HG03469 (cell line): ENCODE measurements around the gene YY1.
"Not testable (repeated sequence)": the region's sequence is repeated elsewhere in the genome, so short reads cannot be mapped to it uniquely, and the experiment has no call there.

Experiments used
- ATAC-seq: cut with Tn5 transposase; IDR thresholded peaks from one replicate; pipeline ENCODE4 v1.9.1; 2021; ENCODE audit warnings: mild to moderate bottlenecking, moderate library complexity, moderate number of reproducible peaks; ENCODE audit not compliant: unreplicated experiment

YY1 gene

DNA sequence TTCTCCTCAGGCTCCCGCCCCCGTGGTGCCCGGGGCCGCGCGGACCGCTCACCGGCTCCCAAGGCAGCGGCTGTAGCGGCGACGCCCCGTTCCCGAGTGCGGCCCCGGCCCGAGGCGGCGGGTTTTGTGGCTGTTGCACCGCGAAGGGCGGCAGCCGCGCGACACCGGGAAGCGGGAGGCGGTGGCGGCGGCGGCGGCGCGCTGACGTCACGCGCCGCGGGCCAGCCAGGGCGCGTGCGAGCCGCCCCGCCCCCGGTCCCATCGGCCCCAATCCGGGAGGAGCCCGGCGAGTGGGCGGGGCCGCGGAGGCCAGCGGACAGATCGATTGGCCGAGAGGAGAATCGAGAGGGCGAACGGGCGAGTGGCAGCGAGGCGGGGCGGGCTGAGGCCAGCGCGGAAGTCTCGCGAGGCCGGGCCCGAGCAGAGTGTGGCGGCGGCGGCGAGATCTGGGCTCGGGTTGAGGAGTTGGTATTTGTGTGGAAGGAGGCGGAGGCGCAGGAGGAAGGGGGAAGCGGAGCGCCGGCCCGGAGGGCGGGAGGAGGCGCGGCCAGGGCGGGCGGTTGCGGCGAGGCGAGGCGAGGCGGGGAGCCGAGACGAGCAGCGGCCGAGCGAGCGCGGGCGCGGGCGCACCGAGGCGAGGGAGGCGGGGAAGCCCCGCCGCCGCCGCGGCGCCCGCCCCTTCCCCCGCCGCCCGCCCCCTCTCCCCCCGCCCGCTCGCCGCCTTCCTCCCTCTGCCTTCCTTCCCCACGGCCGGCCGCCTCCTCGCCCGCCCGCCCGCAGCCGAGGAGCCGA lies at the start of gene YY1:
Gene YY1 (plus strand): TSS at position 726 of the 792 bp plus-strand sequence. CDS start 101 bp downstream, outside the sequence.
- peak; percentile 68 for ATAC-seq

DNA sequence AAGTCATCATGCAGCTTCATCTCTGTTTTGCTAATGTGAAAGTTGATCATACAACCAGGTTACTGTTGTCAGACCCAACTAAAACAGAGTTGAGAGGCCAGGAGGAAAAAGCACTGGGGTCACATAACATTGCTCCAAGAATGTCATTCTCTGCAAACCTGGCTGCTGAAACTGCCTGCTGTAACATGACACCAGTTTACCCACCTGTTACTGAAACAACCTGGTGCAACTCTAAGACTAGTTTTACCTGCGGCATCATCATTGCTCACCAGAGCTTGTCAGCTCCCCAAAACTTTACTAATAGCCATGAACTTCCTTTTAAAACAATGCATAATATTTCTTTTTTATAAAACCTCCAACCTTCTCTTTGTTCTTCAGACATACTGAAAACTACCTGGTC lies 48.8 kb upstream of the YY1 start:
- ATAC-seq: no peak

GRCh38 chr14:100191584-100192249 lies 47.2 kb upstream of the YY1 start:
- ATAC-seq: no peak

- ATAC-seq: no peak
Observed at GRCh38 chr14:100192250-100192671, 46.7 kb upstream of the YY1 start.

DNA sequence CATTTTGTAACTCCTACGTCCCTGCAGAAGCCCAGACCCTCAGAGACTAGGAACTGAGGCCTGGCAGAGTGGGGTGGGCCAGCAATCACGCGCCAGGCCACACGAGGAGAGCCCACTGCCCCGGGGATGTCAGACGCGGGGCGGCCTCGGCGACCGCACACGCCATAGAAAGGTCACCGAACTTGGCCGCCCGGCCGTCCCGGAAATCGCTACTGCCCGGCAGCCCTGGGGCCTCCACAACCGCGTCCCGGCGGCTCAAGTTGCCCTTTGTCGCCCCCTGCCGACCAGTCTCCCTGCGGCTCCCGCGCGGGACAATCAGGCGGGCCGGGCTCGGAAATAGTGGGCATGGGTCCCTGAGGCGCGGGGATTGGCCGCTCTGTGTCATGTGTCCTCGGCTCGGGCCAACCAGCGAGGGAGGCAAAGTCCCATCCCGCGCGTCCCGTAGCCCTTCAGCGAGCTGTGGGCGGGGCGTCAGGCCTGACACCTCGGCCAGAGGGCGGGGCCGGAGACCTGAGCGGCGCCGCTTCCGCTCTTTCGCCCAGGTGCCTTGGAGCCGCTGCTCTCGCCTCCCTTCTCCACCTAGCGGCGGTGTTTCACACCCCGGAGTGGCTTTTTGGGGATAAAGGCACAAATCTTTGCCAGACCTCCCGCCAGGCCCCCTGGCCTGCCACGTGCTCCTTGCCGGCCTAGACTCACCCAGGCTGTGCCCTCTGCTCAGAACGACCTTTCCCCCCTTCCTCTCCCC lies 46.1 kb upstream of the YY1 start:
- ATAC-seq: peak; percentile 97

GRCh38 chr14:100193417-100194357 lies 45.3 kb upstream of the YY1 start:
- no peak for ATAC-seq

- ATAC-seq: no peak
Observed at GRCh38 chr14:100199240-100199860, 39.6 kb upstream of the YY1 start.

DNA sequence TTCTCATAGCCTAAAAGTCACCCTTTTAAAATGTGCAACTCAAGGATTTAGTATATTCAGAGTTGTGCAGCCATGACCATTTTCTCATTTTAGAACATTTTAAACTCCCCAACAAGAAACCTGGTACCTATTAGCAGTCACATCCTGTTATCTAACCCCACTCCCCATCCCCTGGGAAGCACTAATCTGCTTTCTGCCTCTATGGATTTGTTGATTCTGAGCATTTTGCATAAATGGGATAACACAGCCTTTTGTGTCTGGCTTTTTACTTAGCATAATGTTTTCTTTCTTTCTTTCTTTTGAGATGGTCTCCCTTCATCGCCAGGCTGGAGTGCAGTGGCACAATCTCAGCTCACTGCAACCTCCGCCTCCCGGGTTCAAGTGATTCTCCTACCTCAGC lies 38.6 kb upstream of the YY1 start:
- ATAC-seq: no peak

- no peak for ATAC-seq
Observed at GRCh38 chr14:100201701-100202100, 37.2 kb upstream of the YY1 start.

DNA sequence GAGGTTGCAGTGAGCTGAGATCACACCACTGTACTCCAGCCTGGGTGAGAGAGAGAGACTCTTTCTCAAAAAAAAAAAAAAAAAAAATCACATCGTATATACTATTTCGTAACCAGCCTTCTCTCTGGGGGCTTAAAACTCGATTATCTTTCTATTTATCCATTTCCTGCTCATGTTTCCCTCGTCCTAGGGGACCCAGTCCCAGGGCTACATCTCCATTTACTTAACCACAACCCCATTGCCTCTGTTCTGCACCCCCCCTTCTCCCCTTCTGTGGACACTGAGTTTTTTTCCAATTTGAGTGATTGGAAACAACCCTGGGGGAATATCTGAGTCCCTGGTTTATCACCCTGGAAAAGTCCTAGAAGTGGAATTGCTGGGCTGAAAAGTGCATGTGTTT lies 36.2 kb upstream of the YY1 start:
- no peak for ATAC-seq

GRCh38 chr14:100203146-100203545 lies 35.8 kb upstream of the YY1 start:
- no peak for ATAC-seq

- no peak for ATAC-seq
Observed at GRCh38 chr14:100203962-100204834, 34.7 kb upstream of the YY1 start.

DNA sequence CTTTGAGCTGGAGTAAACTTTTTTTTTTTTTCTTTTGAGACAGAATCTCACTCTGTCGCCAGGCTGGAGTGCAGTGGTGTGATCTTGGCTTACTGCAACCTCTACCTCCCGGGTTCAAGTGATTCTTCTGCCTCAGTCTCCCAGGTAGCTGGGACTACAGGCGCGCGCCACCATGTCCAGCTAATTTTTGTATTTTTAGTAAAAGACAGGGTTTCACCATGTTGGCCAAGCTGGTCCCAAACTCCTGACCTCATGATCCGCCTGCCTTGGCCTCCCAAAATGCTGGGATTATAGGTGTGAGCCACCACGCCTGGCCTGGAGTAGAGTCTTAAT lies 34.1 kb upstream of the YY1 start:
- ATAC-seq: not testable (repeated sequence)

GRCh38 chr14:100207588-100207987 lies 31.4 kb upstream of the YY1 start:
- ATAC-seq: not testable (repeated sequence)

- not testable (repeated sequence) for ATAC-seq
Observed at GRCh38 chr14:100208136-100208535, 30.8 kb upstream of the YY1 start.

DNA sequence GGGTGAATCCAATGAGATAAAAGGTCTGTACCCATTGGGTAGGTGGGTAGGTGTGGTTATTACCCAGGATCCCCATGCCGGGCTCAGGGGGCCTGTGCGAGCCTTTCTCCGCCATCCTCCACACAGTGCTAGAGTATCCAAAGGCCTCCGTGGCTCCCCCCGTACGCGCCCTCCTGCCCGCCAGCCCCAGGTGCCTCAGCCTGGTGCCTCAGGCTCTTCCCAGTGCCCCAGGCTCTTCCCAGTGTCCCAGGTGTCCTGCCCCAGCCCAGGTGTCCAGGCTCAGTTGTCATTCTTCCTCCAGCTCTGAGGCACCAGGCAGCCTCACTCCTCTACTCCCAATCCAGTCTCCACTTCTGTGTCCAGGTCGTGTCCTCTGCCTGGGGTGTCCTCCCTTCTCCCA lies 27.6 kb upstream of the YY1 start:
- ATAC-seq: no peak

DNA sequence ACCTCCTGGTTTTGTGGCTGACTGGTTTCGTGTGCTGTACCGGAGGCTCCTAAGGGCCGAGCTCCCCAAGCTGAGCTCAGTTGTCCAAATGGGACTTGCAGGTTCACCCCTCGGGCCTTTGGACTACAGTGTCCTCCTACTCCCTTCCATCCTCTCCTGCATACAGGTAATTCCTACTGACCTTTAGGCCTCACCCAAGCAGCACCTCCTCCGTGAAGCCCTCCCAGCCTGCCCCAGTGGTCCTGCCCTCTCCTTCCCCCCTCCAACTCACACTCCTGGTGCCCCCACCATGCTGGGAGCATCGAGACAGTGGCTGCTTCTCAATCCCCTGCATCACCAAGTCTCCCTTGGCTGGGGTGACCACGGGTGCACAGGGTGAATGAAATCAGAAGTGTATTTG lies 27.1 kb upstream of the YY1 start:
- ATAC-seq: no peak

DNA sequence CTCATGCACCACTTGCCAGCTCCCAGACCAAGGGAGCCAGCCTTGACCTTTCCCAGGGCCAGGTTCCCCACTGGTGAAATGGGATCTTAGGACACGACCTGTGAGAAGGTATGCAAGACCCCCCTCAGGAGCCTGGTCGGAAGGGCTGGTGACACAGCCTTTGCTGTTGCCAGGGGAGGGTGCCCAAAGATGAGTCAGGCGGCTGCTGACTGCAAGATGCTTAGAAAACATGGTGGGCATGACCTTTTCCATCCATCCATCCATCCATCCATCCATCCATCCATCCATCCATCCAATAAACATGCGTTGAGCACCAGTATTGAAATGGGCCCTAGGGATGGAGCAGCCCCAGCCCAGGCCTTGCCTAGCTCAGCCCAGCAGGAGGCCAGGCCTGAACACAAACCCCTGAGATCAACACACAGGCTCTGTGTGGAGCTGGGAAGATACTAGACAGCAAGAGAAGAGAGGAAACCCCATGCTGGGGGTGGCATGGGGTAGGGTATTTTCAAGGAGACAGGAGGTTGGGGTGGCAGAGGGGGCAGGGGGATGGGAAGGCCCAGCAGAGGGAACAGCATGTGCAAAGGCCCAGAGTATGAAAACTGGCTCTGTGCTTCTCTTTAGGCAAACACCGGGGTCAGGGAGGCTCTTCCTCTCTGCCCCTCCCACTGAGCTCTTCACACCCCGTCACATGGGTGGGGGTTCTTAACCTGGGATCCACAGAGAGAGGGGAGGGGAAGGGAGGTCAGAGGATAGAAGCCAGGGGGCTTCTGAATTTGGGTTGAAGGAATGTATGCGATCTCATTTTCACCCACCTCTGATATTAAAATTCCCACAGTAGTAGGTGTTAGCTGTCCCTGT lies 26.2 kb upstream of the YY1 start:
- ATAC-seq: no peak
